Breast epithelium (tissue), 4 donors: Measurements from ENCODE around the gene TMEM132D. TPM values are rescaled to one million over a fixed set of nuclear protein-coding genes. Genes with fewer than 3 reads are reported as not detected.

Experiments
- DNase-seq, 2 donors: peaks; one replicate each; pipeline ENCODE4 v3.0.0-alpha.2; 2019; ENCODE audit warnings: low spot score in 2 of 2
- H3K27ac ChIP-seq, 2 donors: fragments of 200-600 bp; sonication (generic) in 1 of 2; one replicate each; pipeline ENCODE4 v1.5.1; 2016 to 2019; ENCODE audit warnings: mild to moderate bottlenecking in 1 of 2
- H3K27me3 ChIP-seq, 2 donors: fragments of 200-600 bp; sonication (generic) in 1 of 2; one replicate each; pipeline versions ENCODE4 v1.5.1 to v1.6.0; 2017 to 2019; ENCODE audit warnings: control low read depth in 1 of 2, mild to moderate bottlenecking in 1 of 2
- H3K36me3 ChIP-seq: fragments of 200-600 bp; one replicate; pipeline ENCODE4 v1.5.1; 2019
- H3K4me1 ChIP-seq, 2 donors: fragments of 200-600 bp; sonication (generic); one replicate each; pipeline ENCODE4 v1.5.1; 2016 to 2019; ENCODE audit warnings: control low read depth in 1 of 2
- H3K4me3 ChIP-seq, 3 donors: fragments of 200-600 bp; sonication (generic); 1 replicate in 2 of 3; 2 replicates in 1 of 3; pipeline ENCODE4 v1.5.1; 2016 to 2019; ENCODE audit warnings: mild to moderate bottlenecking in 3 of 3, moderate library complexity in 2 of 3
- H3K9me3 ChIP-seq, 2 donors: fragments of 200-600 bp; sonication (generic) in 1 of 2; one replicate each; pipeline ENCODE4 v1.5.1; 2016 to 2019; ENCODE audit warnings: control low read depth in 1 of 2
- POLR2A ChIP-seq: fragments of 450-650 bp; IDR thresholded peaks from one replicate; pipeline ENCODE4 v1.6.1; 2016; ENCODE audit warnings: antibody characterized with exemption, mild to moderate bottlenecking, moderate library complexity
- POLR2AphosphoS5 ChIP-seq, 3 donors: sonication (generic); formaldehyde crosslinking; IDR thresholded peaks; one replicate each; pipeline ENCODE4 v1.6.1; 2017; ENCODE audit warnings: antibody characterized with exemption in 3 of 3
- intact Hi-C: fragments of 100-400 bp; cut with DNase I; formaldehyde crosslinking; loops from one replicate; pipeline ENCODE4 v1.15.1; 2023; ENCODE audit warnings: low total_unique reads
- total RNA-seq, 3 donors: library from RNA; depleted of rRNA; stranded (reverse); fragments of >200 nt; gene quantifications; one replicate each; pipeline ENCODE4 v1.1.0, GENCODE V29; 2016
- TF ChIP-seq, protein P1 (sequence below), 3 donors: fragments of 450-650 bp; IDR thresholded peaks; one replicate each; pipeline ENCODE4 v1.5.1; 2016 to 2017; ENCODE audit warnings: antibody characterized with exemption in 3 of 3, mild to moderate bottlenecking in 3 of 3, moderate library complexity in 3 of 3

The TMEM132D gene
- total RNA-seq, 3 donors from 2014 or later: not detected

DNA sequence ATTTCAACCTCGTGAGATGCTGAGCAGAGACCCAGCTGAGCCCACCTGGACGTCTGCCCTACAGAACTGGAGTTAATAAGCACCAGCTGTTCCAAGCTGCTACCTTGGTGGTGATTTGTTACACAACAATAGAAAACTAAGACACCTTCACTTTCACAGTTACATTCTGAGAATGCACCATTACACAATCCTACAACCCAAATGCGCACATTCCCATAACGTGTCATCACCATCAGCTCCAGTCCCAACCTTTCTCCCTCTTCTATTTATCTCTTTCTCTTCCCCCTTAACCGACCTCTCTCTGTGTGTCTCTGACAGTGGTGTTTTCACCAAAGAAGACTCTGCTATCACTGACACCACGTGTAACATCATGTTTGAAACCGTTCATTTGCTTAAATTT lies 91.9 kb downstream of the TMEM132D start:
- TF ChIP-seq POLR2A (no peak), POLR2AphosphoS5 (IDR thresholded peaks at IDR 0.05) (no peak)
- TF ChIP-seq, protein P1, sequence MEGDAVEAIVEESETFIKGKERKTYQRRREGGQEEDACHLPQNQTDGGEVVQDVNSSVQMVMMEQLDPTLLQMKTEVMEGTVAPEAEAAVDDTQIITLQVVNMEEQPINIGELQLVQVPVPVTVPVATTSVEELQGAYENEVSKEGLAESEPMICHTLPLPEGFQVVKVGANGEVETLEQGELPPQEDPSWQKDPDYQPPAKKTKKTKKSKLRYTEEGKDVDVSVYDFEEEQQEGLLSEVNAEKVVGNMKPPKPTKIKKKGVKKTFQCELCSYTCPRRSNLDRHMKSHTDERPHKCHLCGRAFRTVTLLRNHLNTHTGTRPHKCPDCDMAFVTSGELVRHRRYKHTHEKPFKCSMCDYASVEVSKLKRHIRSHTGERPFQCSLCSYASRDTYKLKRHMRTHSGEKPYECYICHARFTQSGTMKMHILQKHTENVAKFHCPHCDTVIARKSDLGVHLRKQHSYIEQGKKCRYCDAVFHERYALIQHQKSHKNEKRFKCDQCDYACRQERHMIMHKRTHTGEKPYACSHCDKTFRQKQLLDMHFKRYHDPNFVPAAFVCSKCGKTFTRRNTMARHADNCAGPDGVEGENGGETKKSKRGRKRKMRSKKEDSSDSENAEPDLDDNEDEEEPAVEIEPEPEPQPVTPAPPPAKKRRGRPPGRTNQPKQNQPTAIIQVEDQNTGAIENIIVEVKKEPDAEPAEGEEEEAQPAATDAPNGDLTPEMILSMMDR (IDR thresholded peaks at IDR 0.05): no peak
- no peak for DNase-seq
- Histone ChIP-seq H3K9me3 (peaks cover 0 to 6% of the 10 kb centered on the region in 2 donors), H3K27me3 (no peaks in the 10 kb centered on the region), H3K4me3 (no peak overlapping the region), H3K4me1 (no peaks in the 10 kb centered on the region), H3K36me3 (no peaks in the 10 kb centered on the region), H3K27ac (no peak overlapping the region)
- intact Hi-C loops: no loop called here

DNA sequence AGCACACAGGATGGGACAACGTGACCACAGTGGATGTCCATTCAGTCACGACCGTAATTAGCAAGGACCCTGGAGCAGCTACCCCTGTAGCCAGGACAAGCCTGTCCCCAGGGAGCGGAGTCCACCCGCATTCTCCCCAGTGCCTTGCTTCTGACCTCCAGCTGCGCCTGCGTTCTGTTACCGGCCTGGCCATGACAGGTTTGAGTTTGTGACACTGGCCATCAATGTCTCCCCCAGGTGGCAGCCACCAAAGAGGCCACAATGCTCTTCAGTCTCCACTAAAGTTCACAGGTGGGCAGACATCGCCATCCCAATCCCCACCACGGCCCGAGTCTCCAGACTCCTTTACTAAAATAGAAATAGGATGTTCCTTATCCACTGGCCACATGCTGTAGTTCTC lies 96.7 kb downstream of the TMEM132D start:
- no peak for TF ChIP-seq POLR2A
- no peaks in the 10 kb centered on the region for H3K27me3 ChIP-seq
- no peak overlapping the region for H3K27ac ChIP-seq
- no peak for DNase-seq
- H3K9me3 ChIP-seq: peaks cover 0 to 7% of the 10 kb centered on the region in 2 donors
- H3K36me3 ChIP-seq: no peaks in the 10 kb centered on the region
- intact Hi-C loops: no loop called here
- no peaks in the 10 kb centered on the region for H3K4me1 ChIP-seq
- no peak overlapping the region for H3K4me3 ChIP-seq

DNA sequence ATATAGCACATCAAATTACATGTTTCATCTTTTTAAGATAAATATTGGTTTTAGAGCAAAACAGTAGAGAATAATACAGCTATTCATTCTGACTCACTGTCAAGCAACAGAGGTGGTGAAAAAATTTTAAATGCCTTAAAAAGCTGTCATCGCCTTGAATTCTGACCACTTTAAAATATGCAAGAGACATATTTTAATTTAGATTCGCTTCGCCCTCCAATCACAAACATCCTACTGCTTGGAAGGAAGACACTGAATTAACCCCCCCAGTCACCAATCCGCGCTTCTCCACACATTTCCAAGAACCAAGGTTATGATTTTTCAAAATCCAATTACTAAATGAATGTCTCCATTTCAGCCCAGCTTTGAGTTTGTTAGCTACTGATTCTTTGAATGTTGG lies 112.4 kb downstream of the TMEM132D start:
- Histone ChIP-seq H3K27me3 (no peaks in the 10 kb centered on the region), H3K36me3 (no peaks in the 10 kb centered on the region), H3K4me3 (no peak overlapping the region), H3K27ac (no peak overlapping the region), H3K9me3 (no peaks in the 10 kb centered on the region), H3K4me1 (no peaks in the 10 kb centered on the region)
- TF ChIP-seq POLR2AphosphoS5 (IDR thresholded peaks at IDR 0.05): no peak
- TF ChIP-seq, protein P1 (IDR thresholded peaks at IDR 0.05): no peak
- TF ChIP-seq POLR2A: no peak
- intact Hi-C loops: no loop called here
- DNase-seq: no peak

DNA sequence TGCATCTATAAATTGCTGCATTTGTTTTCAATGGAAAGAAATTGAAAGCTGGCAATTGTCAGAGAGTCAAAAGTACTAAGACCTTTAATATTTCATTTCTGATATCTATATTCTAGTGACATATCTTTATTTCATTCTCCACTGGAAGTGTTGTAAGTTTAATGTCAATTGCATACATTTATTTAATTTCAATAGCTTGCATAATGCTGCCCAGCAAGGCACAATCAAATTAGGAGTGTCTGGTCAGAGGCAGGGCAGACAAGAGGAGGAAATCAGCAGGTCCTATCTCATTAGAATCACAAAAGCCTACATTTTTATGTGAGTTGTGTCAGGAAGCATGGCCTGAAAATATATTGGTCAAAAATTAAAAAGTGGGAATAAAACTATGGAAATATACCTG lies 112.9 kb downstream of the TMEM132D start:
- H3K4me1 ChIP-seq: no peaks in the 10 kb centered on the region
- H3K36me3 ChIP-seq: no peaks in the 10 kb centered on the region
- TF ChIP-seq, protein P1 (IDR thresholded peaks at IDR 0.05): no peak
- TF ChIP-seq POLR2A (no peak), POLR2AphosphoS5 (IDR thresholded peaks at IDR 0.05) (no peak)
- H3K27ac ChIP-seq: no peak overlapping the region
- DNase-seq: no peak
- intact Hi-C loops: no loop called here
- H3K27me3 ChIP-seq: no peaks in the 10 kb centered on the region
- H3K9me3 ChIP-seq: peaks cover 0 to 2% of the 10 kb centered on the region in 2 donors
- no peak overlapping the region for H3K4me3 ChIP-seq

DNA sequence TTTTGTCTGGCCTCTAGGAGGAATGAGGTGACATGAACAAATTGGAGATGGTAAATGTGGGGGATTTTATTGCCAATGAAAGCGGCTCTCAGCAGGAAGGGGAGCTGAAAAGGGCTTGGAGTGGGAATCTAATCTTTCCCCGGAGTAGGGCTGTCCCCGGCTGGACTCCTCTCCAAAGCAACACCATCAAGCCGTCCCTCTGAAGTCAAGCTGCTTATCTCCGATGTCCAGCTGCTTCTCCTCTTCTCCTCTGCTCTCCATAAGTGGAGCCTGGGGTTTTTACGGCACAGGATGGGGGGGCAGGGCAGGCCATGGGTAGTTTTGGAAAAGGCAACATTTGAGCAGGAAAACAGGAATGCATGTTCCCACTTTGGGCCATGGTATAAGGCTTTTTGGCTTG lies 113.5 kb downstream of the TMEM132D start:
- H3K4me3 ChIP-seq: no peak overlapping the region
- intact Hi-C loops: no loop called here
- H3K4me1 ChIP-seq: no peaks in the 10 kb centered on the region
- TF ChIP-seq POLR2A: no peak
- TF ChIP-seq, protein P1 (IDR thresholded peaks at IDR 0.05): no peak
- no peak for TF ChIP-seq POLR2AphosphoS5 (IDR thresholded peaks at IDR 0.05)
- no peak overlapping the region for H3K27ac ChIP-seq
- H3K36me3 ChIP-seq: no peaks in the 10 kb centered on the region
- DNase-seq: no peak
- H3K9me3 ChIP-seq: peaks cover 0 to 8% of the 10 kb centered on the region in 2 donors
- no peaks in the 10 kb centered on the region for H3K27me3 ChIP-seq

DNA sequence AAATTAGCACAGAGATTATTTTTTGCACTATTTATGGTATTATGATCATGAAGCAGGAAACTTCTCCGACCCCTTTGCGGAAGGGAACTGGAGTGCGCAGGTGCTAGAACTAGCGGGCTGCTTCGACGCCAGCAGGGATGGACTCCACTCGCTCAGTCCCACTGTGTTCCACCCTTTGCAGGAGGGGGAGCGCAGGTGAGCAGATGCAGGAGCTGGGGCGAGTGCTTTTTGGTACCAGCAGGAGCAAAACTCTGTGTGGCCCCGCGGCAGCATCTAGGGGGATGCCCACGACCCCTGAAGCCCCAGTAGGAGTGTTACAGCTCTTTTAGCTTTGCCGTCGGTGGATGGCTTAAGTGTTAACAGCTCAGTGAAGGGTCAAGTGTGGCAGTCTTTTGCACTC lies 113.9 kb downstream of the TMEM132D start:
- Histone ChIP-seq H3K27me3 (no peaks in the 10 kb centered on the region), H3K36me3 (no peaks in the 10 kb centered on the region), H3K4me3 (no peak overlapping the region), H3K27ac (no peak overlapping the region), H3K4me1 (no peaks in the 10 kb centered on the region), H3K9me3 (peaks cover 0 to 10% of the 10 kb centered on the region in 2 donors)
- no peak for DNase-seq
- intact Hi-C loops: loop anchor here (5.0 to 10.0 kb wide), 2 partner anchors 437 to 1465 kb away; no protein-coding TSS in a partner anchor
- no peak for TF ChIP-seq POLR2A
- no peak for TF ChIP-seq POLR2AphosphoS5 (IDR thresholded peaks at IDR 0.05)
- TF ChIP-seq, protein P1 (IDR thresholded peaks at IDR 0.05): no peak
